GM12878 (cell line): ENCODE measurements around the gene R3HDM2. TPM values are rescaled to one million over a fixed set of nuclear protein-coding genes. Genes with fewer than 3 reads are reported as not detected.

Experiments used
- ATAC-seq: fragments of 200-7000 bp; cut with Tn5 transposase; 3 replicates; pipeline ENCODE4 v1.9.1; 2020; ENCODE audit warnings: mild to moderate bottlenecking, moderate library complexity
- BruUV-seq: library from RNA; stranded (reverse); fragments of 400-500 nt; replicated peaks from 2 replicates; lab custom pipeline; 2021; lab: Mats Ljungman, UMichigan
- CTCF ChIA-PET: fragments of 300-600 bp; sonication (Branson Sonifier 250); formaldehyde crosslinking; extraction: SDS; loops from one replicate; lab custom pipeline; 2021; ENCODE audit warnings: inconsistent platforms; lab: Yijun Ruan, JAX
- POLR2A ChIA-PET: fragments of 350-600 bp; formaldehyde crosslinking; extraction: SDS; loops from one replicate; lab custom pipeline; 2021; ENCODE audit warnings: inconsistent platforms; lab: Charles Lee
- RAD21 ChIA-PET: fragments of 300-600 bp; sonication (Branson Sonifier 250); formaldehyde crosslinking; loops from one replicate; lab custom pipeline; 2023; ENCODE audit warnings: antibody characterized with exemption; ENCODE audit not compliant: unreplicated experiment; lab: Charles Lee
- SMC1A ChIA-PET: fragments of 300-600 bp; sonication (Branson Sonifier 250); formaldehyde crosslinking; loops from one replicate; lab custom pipeline; 2023; ENCODE audit not compliant: unreplicated experiment, uncharacterized antibody; lab: Charles Lee
- DNase-seq: peaks from one replicate; pipeline ENCODE4 v3.0.0-alpha.2; 2011; ENCODE audit warnings: low read depth, low spot score
- FAIRE-seq: peaks from 3 replicates; lab custom pipeline; 2011; peaks lifted over from hg19 to GRCh38; lab: Jason Lieb, UNC
- H2AFZ ChIP-seq: 2 replicates; pipeline ENCODE4 v1.6.0; 2011; ENCODE audit warnings: low read depth, low read length, control low read depth; ENCODE audit not compliant: control insufficient read depth
- H3K27ac ChIP-seq: 2 replicates; pipeline ENCODE4 v1.5.1; 2011; ENCODE audit warnings: control low read depth; ENCODE audit not compliant: control insufficient read depth, insufficient read depth
- H3K27me3 ChIP-seq, 2 experiments: replicated peaks in 1 of 2; 2 replicates each; pipeline versions ENCODE4 v1.6.0 to v1.6.1; 2011; ENCODE audit warnings: low read length in 1 of 2; ENCODE audit not compliant: control insufficient read depth in 2 of 2, insufficient read depth in 2 of 2
- H3K36me3 ChIP-seq, 2 experiments: 2 replicates each; pipeline ENCODE4 v1.5.1; 2011; ENCODE audit warnings: low read length in 1 of 2; ENCODE audit not compliant: control insufficient read depth in 2 of 2, insufficient read depth in 2 of 2
- H3K4me1 ChIP-seq: 2 replicates; pipeline ENCODE4 v1.6.1; 2011; ENCODE audit warnings: mild to moderate bottlenecking, low read length, moderate library complexity, mixed read lengths; ENCODE audit not compliant: control insufficient read depth, insufficient read depth
- H3K4me2 ChIP-seq: 2 replicates; pipeline ENCODE4 v1.6.0; 2011; ENCODE audit warnings: control low read depth; ENCODE audit not compliant: control insufficient read depth, insufficient read depth
- H3K4me3 ChIP-seq: fragments of 200-600 bp; sonication (generic); 2 replicates; pipeline ENCODE4 v1.5.1; 2016
- H3K79me2 ChIP-seq: 2 replicates; pipeline ENCODE4 v1.6.0; 2011; ENCODE audit warnings: low read length; ENCODE audit not compliant: control insufficient read depth, insufficient read depth
- H3K9ac ChIP-seq: 2 replicates; pipeline ENCODE4 v1.8.0; 2011; ENCODE audit warnings: low read length, control low read depth, mixed read lengths; ENCODE audit not compliant: control insufficient read depth, insufficient read depth
- H3K9me3 ChIP-seq: replicated peaks from 3 replicates; pipeline ENCODE4 v1.5.1; 2011; ENCODE audit warnings: mild to moderate bottlenecking, low read length; ENCODE audit not compliant: control insufficient read depth, insufficient read depth
- H4K20me1 ChIP-seq: 2 replicates; pipeline ENCODE4 v1.6.0; 2011; ENCODE audit not compliant: control insufficient read depth, insufficient read depth
- BMI1 ChIP-seq: fragments of 450-650 bp; IDR thresholded peaks from 2 replicates; pipeline ENCODE4 v1.6.1; 2016; ENCODE audit warnings: mild to moderate bottlenecking, moderate library complexity, borderline replicate concordance
- EZH2 ChIP-seq: IDR thresholded peaks from 2 replicates; pipeline ENCODE4 v1.6.1; 2012; ENCODE audit warnings: low read depth, mild to moderate bottlenecking, control low read depth, inconsistent platforms, low read length, borderline replicate concordance; ENCODE audit not compliant: control insufficient read depth
- FOXK2 ChIP-seq: fragments of 450-650 bp; IDR thresholded peaks from 2 replicates; pipeline ENCODE4 v1.6.1; 2017; ENCODE audit warnings: mild to moderate bottlenecking, moderate library complexity
- GATAD2B ChIP-seq: fragments of 450-650 bp; conservative IDR thresholded peaks from 2 replicates; pipeline ENCODE4 v1.6.1; 2017; ENCODE audit warnings: low read depth, mild to moderate bottlenecking, moderate library complexity
- HCFC1 ChIP-seq: fragments of 150-350 bp; IDR thresholded peaks from 2 replicates; pipeline ENCODE4 v1.6.1; 2014; ENCODE audit warnings: low read length
- MEF2A ChIP-seq: IDR thresholded peaks from 2 replicates; pipeline ENCODE4 v1.6.1; 2011; ENCODE audit warnings: low read depth, mild to moderate bottlenecking, low read length, moderate library complexity; ENCODE audit not compliant: insufficient read depth
- NRF1 ChIP-seq: conservative IDR thresholded peaks from 2 replicates; pipeline ENCODE4 v1.6.1; 2011; ENCODE audit warnings: mild to moderate bottlenecking, low read depth, low read length, improper control_type of control experiment
- PAX5 ChIP-seq: IDR thresholded peaks from 2 replicates; pipeline ENCODE4 v1.6.1; 2011; ENCODE audit warnings: low read depth, low read length, borderline replicate concordance
- STAT1 ChIP-seq: fragments of 450-650 bp; conservative IDR thresholded peaks from 2 replicates; pipeline ENCODE4 v1.6.1; 2014; ENCODE audit warnings: antibody characterized with exemption, mild to moderate bottlenecking
- TARDBP ChIP-seq: IDR thresholded peaks from 2 replicates; pipeline ENCODE4 v1.6.1; 2016; ENCODE audit warnings: borderline replicate concordance
- ZBED1 ChIP-seq: IDR thresholded peaks from 2 replicates; pipeline ENCODE4 v1.6.1; 2016; ENCODE audit warnings: borderline replicate concordance
- ZBTB40 ChIP-seq: fragments of 450-650 bp; IDR thresholded peaks from 2 replicates; pipeline ENCODE4 v1.6.1; 2016; ENCODE audit warnings: mild to moderate bottlenecking, moderate library complexity, borderline replicate concordance
- WGBS: methylation state at CpG from one replicate; pipeline ENCODE4 v1.1.6; 2016; ENCODE audit warnings: low lambda C conversion rate; ENCODE audit not compliant: insufficient replicate concordance, insufficient coverage; ENCODE audit errors: missing lambda C conversion rate; 5-methylcytosine and 5-hydroxymethylcytosine counted together
- in situ Hi-C: fragments of 300-500 bp; cut with MboI; formaldehyde crosslinking; loops from 9 replicates; pipeline ENCODE4 v1.14.3; 2018; ENCODE audit warnings: mixed read lengths
- intact Hi-C: fragments of 100-400 bp; cut with micrococcal nuclease; formaldehyde crosslinking; loops from one replicate; pipeline ENCODE4 v1.14.2; 2022; ENCODE audit not compliant: unreplicated experiment
- polyA plus RNA-seq, 11 experiments: library from polyadenylated mRNA; depleted of rRNA in 4 of 11; unstranded in 6 of 11; stranded (reverse) in 5 of 11; fragments of >200 nt; fragmentation: Nextera tagmentation in 4 of 11; fragmentation: Illumina TruSeq in 1 of 11; extraction: Ambion mirVana in 4 of 11; extraction: Trizol in 1 of 11; gene quantifications; 1 replicate in 1 of 11; 2 replicates in 10 of 11; pipeline versions ENCODE4 v1.2.1 to v1.2.3, GENCODE V29; 2011 to 2016; ENCODE audit warnings: inconsistent platforms in 2 of 11, missing spikeins in 2 of 11, low read depth in 1 of 11
- total RNA-seq, 4 experiments: library from RNA; depleted of rRNA in 3 of 4; stranded (reverse); fragments of >200 nt in 3 of 4; fragmentation: Illumina TruSeq in 1 of 4; extraction: Trizol in 1 of 4; gene quantifications; 2 replicates each; pipeline versions ENCODE4 v1.2.1 to v1.2.3, GENCODE V29; 2013 to 2021

R3HDM2 gene
- total and polyA plus RNA-seq, 10 of the 15 experiments (the other 5 are each of a cell fraction or from before 2014, with no cell fraction given), result 4.6 to 26.1 (median 11.2) TPM

- RAD21 ChIA-PET, result interaction anchor here (1.1 to 2.2 kb wide), 2 partner anchors 11 to 25 kb away, joined by 3 to 9 read pairs; partner anchors contain the start of gene SHMT2
- TF ChIP-seq GATAD2B, result no peak
- no peak for TF ChIP-seq MEF2A
- TF ChIP-seq NRF1, result no peak
- no peak for TF ChIP-seq PAX5
- TF ChIP-seq STAT1, result no peak
- no peak for TF ChIP-seq HCFC1
- no peak for TF ChIP-seq BMI1
- TF ChIP-seq ZBTB40, result no peak
- no peak for TF ChIP-seq FOXK2
- TF ChIP-seq EZH2, result no peak
- no peak for TF ChIP-seq TARDBP
- TF ChIP-seq ZBED1, result no peak
- TF ChIP-seq, all 136 proteins: peak for 0
- Histone ChIP-seq H3K9me3 (no peaks in the 10 kb centered on the region), H4K20me1 (no peaks in the 10 kb centered on the region), H3K27ac (no peak overlapping the region), H3K79me2 (no peaks in the 10 kb centered on the region), H3K4me1 (peaks cover 13% of the 10 kb centered on the region), H3K9ac (no peak overlapping the region), H3K27me3 (peaks cover 36 to 41% of the 10 kb centered on the region in 2 experiments), H3K36me3 (no peaks in the 10 kb centered on the region), H2AFZ (no peak overlapping the region), H3K4me2 (no peak overlapping the region), H3K4me3 (no peak overlapping the region)
- in situ Hi-C loops, result no loop called here
- ChIA-PET CTCF (interaction anchor here (1.6 to 2.5 kb wide), 3 partner anchors 9 to 24 kb away, joined by 6 to 10 read pairs (median 8); partner anchors contain the start of gene SHMT2), SMC1A (interaction anchor here (2.3 kb wide), 1 partner anchor 12 kb away, joined by 10 read pairs; the partner anchor contains the start of gene SHMT2), POLR2A (no interaction called here)
- intact Hi-C loops, result no loop called here
- 41% methylated on average over 5 of the region's 5 CpGs for WGBS
- ATAC-seq, result no peak
- no TSS peak for BruUV-seq
- FAIRE-seq, result no peak
- DNase-seq, result no peak
These were observed 212.6 kb downstream of the R3HDM2 start for GRCh38 chr12:57218030-57218853.
